Right forelimb (tissue), 1 donor: ENCODE measurements around the gene IL17C.
"Not testable (repeated sequence)": the region's sequence is repeated elsewhere in the genome, so short reads cannot be mapped to it uniquely, and the experiment has no call there.

ENCODE experiments used
- DNase-seq: peaks from one replicate; pipeline ENCODE4 v3.0.0-alpha.2; 2018

Gene IL17C

GRCh38 chr16:88662843-88663606 lies 24.7 kb downstream of the IL17C start, which contains the start of gene MVD:
TSS of gene MVD (minus strand) at chr16:88663091. CDS start at chr16:88663080, 11 bp downstream.
- DNase-seq, result peak; percentile 98

- no peak for DNase-seq
Measured at GRCh38 chr16:88665148-88665547, 26.8 kb downstream of the IL17C start.

GRCh38 chr16:88665570-88665969 lies 27.2 kb downstream of the IL17C start:
- no peak for DNase-seq

GRCh38 chr16:88667461-88667860 lies 29.1 kb downstream of the IL17C start:
- DNase-seq, result no peak

GRCh38 chr16:88669493-88669892 lies 31.1 kb downstream of the IL17C start:
- not testable (repeated sequence) for DNase-seq

GRCh38 chr16:88669980-88670379 lies 31.6 kb downstream of the IL17C start:
- no peak for DNase-seq

GRCh38 chr16:88671806-88672205 lies 33.4 kb downstream of the IL17C start:
- no peak for DNase-seq

- no peak for DNase-seq
Measured at GRCh38 chr16:88672776-88673175, 34.4 kb downstream of the IL17C start.

GRCh38 chr16:88673716-88674379 lies 35.5 kb downstream of the IL17C start:
- DNase-seq, result no peak

GRCh38 chr16:88676502-88677242 lies 38.3 kb downstream of the IL17C start:
- DNase-seq, result no peak

- DNase-seq, result no peak
Measured at GRCh38 chr16:88677721-88678120, 39.3 kb downstream of the IL17C start.

- DNase-seq, result no peak
Measured at GRCh38 chr16:88678224-88678979, 40.0 kb downstream of the IL17C start.

GRCh38 chr16:88680554-88681083 lies 42.2 kb downstream of the IL17C start:
- DNase-seq, result no peak

GRCh38 chr16:88681084-88681680 lies 42.8 kb downstream of the IL17C start:
- DNase-seq, result no peak

- DNase-seq, result no peak
Measured at GRCh38 chr16:88681709-88682451, 43.5 kb downstream of the IL17C start.

GRCh38 chr16:88684569-88685155 lies 46.3 kb downstream of the IL17C start:
- no peak for DNase-seq

- DNase-seq, result no peak
Measured at GRCh38 chr16:88685156-88686061, 47.0 kb downstream of the IL17C start.

GRCh38 chr16:88686062-88686438 lies 47.7 kb downstream of the IL17C start:
- no peak for DNase-seq

- DNase-seq, result peak; percentile 74
Measured at GRCh38 chr16:88686439-88687253, 48.3 kb downstream of the IL17C start, which contains the start of gene SNAI3. TSS of gene SNAI3 (minus strand) at chr16:88686507. CDS start at chr16:88686406, 101 bp downstream.
